HPDE6-E6E7 (cell line): Measurements from ENCODE around the gene GOT2.
A peak's percentile ranks its signal among the peaks of the same experiment; 100 is the strongest.
"Not testable (repeated sequence)": the region's sequence is repeated elsewhere in the genome, so short reads cannot be mapped to it uniquely, and the experiment has no call there.

Experiments used
- DNase-seq: peaks from one replicate; pipeline ENCODE4 v3.0.0; 2011; ENCODE audit warnings: missing footprints; ENCODE audit errors: extremely low spot score

Gene GOT2

DNA sequence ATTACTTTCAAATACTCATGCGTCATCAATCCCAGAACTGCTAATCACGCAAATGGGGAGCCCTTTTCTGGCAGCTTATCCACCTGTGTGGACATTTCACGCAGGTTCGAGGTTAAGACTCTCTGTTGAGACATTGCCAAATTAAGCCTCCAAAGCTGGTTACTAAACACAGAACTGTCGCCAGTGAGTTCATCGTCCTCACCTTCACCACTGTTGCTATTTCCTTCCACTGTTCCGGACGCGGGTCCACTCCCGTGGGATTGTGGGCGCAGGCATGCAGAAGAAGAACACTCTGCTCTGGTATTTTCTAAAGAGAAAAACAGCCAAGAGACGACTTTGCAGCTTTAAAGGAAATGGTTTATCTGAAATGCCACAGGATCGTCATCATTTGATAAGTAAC lies 16.1 kb downstream of the GOT2 start:
- DNase-seq = no peak

DNA sequence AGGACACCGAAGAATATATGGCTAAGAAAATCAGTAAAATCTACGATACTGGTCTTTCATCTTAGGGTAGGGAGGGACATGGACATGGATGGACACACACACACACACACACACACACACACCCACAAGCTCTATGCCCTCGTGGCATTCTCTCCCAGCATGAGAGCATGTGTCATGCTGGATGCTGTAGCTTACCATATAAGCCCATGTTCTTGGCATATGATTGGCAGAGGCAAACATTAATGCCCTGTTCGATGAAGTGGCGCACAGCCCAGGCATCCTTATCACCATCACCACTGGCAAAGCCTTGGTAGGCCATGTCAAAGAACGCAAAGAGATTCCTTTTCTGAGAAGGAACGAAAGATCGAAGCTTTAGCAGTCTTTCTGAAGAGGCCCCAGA lies 17.6 kb downstream of the GOT2 start:
- no peak for DNase-seq

DNA sequence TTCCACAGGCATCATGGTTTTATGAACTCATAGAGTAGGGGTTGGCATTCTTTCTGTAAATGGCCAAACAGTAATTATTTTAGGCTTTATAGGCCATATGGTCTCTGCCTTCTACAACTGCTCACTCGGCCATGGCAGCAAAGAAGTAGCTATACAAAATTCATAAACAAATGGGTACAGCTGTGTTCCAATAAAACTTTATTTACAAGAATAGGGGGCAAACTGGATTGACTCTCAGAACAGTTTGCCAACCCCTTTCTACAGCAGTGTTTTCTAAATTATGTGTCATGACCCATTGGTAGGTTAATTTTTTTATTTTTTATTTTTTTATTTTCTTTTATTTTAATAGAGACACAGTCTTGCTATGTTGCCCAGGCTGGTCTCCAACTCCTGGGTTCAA lies 20.4 kb downstream of the GOT2 start:
- DNase-seq = no peak

DNA sequence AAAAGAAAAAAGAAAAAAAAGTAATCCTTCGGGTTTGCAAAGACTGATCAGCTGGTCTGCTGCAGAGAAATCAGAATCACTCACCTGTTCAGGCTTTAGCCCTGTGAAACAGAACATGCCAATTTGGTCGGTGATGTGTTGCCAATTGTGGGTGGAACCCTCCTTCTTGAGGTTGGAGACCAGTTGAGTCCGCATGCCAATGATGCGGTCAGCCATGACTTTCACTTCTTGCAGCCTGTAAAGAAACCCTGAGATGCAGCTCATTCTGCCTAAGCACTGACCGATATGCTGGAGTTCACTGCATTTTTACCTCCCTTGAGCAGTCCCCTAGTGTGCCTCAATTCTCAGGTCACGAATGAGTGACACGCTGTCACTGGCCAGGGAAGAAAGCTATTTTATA lies 24.8 kb downstream of the GOT2 start:
- DNase-seq = no peak

DNA sequence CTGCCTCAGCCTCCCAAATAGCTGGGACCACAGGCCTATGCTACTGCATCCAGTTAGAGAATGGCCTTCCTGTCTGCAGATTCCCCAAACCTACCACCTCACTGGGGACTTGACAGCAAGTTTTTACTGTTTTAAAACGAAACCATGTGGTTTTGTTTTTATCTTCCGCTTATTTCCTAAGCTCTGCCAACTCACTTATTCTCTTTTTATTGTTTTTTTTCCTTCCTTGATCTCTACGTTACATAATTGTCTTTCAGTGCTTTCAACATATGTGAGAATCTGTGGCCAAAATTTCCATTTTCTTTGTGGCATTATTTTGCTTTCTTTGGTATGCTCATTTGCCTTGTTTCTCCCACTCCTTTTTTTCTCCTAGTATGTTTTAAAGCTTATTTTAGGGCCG lies 35.0 kb downstream of the GOT2 start:
- DNase-seq = no peak

DNA sequence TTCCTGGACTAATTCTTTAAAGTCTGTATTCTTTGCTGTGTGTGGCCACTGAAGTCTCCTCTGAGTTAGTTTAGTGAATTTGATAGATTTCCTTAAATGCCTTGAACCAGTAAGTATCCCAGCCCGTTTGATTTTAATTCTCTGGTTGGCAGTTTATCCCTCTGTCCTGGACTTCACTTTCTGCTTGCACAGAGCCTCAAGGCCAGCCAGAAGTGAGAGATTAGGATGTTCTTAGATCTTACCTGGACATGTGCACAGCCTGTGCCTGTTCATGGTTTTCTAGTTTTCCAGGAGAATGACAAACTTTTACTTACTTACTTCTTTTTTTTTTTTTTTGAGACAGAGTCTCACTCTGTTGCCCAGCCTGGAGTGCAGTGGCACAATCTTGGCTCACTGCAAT lies 38.7 kb downstream of the GOT2 start:
- no peak for DNase-seq

DNA sequence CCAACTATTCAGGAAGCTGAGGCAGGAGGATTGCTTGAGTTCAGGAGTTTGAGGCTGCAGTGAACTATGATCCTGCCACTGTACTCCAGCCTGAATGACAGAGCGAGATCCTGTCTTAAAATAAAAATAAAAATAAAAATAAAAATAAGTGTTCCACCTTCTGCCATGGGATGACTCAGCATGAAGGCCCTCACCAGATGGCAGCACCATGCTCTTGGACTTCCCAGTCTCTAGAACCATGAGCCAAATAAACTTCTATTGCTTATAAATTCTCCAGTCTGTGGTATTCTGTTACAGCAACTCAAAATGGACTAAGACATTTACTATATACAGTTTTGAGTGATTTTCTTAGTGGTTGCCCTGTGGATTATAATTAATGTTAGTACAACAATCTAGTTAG lies 41.7 kb downstream of the GOT2 start:
- no peak for DNase-seq

DNA sequence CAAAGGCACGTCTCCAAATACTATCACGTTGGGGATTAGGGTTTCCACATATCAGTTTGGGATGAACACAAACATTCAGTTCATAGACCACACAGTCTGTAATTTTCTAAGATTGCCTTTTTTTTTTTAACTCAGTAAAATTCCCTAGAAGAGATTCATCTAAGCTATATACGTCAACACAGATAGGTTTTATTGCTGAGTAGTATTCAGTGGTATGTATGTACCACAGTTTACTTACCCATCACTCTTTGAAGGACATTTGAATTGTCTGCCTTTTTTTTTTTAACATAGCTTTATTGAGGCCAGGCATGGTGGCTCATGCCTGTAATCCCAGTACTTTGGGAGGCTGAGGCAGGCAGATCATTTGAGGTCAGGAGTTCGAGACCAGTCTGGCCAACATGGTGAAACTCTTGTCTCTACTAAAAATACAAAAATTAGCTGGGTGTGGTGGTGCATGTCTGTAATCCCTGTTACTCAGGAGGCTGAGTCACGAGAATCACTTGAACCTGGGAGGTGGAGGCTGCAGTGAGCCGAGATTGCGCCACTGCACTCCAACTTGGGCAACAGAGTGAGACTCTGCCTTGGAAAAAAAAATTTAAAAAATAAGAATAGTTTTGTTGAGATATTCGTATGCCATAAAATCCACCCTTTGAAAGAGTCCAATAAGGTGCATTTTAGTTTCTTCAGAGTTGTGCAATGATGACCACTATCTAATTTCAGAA lies 47.0 kb downstream of the GOT2 start:
- not testable (repeated sequence) for DNase-seq

DNA sequence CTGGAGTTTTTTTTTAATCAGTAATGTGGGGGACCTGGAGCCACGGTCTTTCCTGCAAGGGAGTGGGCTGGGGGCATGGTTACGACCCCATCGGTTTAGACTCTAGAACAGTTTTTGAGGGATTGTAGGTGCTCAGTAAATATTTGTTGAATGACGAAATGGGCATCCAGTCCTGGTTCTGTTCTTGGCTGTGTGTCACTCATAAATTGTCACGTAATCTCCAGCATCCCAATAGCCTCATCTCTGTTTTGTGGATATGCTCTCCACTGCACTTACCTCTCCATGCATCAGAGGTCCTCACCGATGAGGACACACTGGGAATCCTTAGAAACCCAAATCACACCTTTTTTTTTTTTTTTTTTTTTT lies 49.0 kb downstream of the GOT2 start:
- DNase-seq = no peak

DNA sequence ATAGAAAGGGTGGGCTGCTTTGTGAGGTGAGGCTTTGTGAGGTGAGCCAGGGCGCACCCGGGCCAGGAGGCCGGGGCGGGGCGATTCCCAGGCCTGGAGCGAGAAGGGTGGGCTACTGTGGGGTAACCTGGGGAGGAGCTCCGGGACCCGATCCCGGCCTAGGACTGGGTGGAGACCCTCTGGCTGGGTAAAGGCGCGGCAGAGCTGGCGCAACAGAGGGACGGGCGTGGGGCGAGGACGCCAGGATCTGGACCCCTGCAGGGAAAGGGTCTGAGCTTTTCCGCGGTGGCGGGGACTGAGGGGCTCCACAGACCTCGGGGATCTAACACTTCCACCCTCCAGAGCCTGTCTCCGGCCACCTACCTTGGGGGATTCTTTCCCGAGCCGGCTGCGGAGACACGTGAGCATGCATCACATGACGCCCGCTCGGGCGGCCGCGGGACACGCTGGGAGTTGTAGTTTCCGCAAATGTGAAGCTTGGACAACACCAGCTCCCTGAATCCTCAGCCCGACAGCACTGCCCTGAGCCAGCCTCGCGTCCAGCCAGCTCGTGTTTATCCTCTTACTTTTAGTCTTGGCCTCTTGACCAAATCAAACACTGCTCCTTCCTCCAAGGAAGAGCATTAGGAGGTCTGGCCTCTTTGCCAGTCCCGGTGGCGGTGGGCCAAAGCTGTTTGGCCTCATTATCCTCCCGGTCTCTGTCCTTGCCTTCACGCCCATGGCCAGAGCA lies 49.6 kb downstream of the GOT2 start, which contains the start of gene SLC38A7:
SLC38A7 (minus strand) TSS at position 417 of the 730 bp plus-strand sequence. CDS start 4,644 bp downstream, outside the sequence.
- DNase-seq = peak; percentile 98

DNA sequence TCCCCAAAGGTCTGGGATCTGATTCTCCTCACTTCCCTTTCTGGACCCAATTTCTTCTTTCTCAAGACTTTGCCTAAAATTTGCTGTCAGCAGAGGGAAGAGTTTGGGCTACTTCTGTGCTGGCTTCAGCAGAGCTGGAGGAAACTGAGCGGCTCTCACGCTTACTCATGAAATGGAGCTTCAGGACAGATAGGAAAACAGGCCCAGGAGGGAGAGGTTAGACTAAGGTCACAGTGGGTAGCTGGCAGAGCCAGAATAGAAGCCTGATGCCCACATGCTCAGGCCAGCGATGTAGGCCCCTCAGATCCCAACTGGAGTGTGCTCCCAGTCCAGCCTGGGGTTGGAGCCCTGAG lies 50.1 kb downstream of the GOT2 start:
- no peak for DNase-seq

DNA sequence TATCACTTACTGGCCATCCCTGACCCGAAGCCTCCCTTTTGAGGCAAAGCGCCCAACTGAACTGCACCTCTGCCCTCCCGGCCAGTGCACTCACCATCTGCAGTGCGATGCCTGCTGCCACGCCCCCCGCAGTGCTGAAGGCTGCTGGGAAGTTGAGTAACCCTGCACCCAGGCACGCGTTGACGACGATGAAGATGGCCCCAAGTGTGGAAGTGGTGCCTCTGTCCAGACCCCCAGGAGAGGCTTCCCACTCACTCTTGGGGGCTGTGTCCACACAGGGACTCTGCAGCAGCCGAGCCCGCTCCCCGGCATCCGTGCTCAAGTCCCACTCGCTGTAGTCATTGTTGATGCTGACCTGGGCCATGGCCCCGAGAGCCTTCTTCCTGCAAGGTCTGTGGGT lies 54.4 kb downstream of the GOT2 start:
- DNase-seq = no peak

DNA sequence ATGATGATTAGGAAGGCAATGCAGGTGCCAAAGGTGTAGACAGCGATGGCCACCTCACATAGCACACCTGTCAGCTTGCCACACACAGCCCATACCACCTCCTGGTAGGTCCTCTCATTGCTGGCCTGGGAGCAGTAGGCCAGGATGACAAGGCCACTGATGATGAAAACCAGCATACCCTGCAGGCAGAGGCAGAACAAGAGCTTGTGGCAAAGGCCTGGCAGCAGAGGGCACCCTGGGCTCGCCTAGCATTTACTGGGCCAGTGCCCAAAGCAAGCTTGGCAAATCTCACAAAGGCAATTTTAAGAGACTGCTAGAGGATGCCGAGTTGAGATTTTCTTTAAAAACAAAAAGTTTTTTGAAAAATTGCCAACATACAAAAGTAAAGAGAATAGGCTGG lies 55.4 kb downstream of the GOT2 start:
- peak; percentile 49 for DNase-seq

DNA sequence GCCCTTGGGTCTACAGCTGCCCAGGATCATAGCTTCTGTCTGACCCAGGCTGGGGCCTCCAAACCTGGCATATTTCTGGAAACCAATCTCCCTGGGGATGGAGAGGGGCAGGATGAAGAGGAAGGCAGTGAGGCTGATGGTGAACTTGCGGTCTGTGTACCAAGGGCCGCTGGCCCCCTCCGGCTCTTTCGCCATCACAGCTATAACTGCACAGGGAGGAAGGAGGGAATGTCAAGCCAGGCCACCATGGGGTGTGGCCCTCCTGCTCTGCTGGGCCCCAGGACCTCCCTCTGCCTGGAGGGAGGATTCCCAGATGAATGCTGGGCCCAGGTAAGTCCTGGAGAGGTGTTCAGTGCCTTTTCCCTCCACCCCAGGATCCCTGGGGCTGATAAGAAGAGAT lies 55.8 kb downstream of the GOT2 start:
- no peak for DNase-seq

DNA sequence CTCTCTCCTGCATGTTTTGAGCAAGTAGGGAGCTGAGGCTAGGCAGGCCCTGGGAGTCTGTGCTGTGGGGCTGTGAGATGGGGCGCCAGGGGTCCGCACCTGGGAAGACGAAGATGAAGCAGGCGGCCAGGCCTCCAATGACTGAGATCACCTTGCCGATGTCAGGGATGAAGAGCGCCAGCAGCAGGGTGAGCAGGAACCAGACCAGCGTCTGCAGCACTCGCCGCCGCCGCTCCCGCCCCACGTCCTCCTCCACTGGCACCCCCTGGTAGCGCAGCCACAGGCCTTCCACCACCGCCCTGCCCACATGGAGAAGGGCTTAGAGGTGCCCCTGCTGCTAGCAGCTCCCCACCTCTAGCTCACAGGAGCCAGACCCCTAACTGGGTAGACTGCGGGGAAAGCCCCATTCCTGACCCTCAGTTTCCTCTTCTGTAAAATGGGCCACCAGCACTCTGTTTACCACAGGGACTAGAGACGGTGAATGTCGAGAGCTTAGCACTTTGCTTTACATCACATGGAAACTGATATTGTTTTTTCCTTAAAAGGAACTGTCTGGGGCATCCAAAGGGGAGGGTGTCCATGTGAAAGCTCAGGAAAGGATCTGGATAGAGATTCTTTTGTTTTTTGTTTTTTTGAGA lies 63.1 kb downstream of the GOT2 start:
- DNase-seq = no peak

DNA sequence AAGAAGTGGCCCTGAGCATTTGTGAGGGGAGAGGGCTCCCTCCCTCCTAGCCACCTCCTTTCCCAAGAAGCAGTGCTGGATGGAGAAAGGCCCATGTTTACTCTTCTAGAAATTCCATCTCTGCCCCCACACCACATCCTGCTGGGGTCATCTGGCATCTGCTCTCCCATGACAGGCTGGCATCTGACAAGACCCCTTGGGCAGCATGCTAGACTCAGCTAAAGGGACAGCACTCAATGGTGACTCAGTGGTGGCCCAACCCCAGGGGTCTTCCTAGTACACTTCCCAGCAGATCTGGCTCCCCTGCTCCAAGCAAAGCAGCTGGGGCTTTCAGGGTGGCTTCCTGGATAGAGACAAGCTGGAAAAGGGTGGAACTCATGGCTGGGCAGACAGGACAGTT lies 63.9 kb downstream of the GOT2 start:
- no peak for DNase-seq

DNA sequence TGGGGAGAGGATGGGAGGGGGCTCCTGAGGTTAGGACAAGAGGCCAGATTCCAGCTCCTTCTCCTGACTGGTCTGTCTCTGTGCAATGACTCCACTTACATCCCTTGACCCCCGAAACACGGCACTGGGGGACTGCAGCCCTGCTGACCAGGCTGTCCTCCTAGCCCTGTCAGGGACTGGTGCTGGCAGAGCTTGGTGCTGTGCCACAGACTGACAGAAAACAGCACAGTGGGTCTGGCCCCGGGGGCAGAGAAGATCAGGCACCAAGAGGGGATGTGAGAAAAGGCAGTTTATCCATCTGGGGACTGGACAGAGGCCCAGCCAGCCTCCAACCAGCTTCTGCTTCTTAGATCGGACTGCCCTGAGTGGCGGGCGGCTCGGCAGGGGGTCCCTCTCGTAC lies 68.9 kb downstream of the GOT2 start:
- no peak for DNase-seq

DNA sequence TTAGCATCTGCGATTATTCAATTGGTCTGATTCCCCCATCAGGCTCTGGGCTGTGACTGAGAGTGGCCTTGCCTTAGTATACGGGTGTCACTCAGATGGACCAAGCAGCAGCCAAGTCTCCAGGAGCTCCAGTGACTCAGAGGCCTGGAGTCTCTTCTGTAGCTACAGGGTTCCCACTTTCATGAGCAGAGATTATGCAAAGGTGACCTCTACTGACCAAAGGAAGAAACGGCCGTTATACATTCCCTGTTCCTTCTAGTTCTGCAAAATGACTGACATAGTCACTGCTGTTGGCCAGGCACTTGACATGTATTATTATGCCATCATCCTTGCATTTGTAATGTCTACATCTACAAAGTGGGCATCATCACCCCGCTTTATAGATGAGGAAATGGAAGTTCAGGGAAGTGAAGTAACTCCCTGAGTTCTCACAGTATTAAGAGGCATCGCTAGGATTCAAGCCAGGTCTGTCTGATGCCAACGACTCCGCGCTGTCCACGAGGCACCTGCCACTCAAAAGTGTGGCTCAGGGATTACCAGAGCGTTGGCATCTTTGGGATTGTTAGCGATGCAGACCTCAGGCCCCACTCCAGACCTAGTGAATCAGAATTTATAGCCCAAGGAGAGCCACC lies 72.8 kb downstream of the GOT2 start:
- peak; percentile 97 for DNase-seq

DNA sequence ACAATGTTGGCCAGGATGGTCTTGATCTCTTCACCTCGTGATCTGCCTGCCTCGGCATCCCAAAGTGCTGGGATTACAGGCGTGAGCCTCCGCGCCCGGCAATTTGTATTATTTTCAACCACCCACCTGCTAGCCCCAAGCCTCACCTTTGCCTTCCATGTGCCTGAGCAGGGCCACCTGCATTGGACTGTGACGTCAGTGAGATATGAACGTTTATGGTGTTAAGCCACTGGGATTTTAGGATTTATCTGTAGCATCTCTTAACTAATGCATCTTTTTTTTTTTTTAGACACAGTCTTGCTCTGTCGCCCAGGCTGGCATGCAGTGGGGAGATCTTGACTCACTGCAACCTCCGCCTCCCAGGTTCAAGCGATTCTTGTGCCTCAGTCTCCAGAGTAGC lies 74.2 kb downstream of the GOT2 start:
- not testable (repeated sequence) for DNase-seq

DNA sequence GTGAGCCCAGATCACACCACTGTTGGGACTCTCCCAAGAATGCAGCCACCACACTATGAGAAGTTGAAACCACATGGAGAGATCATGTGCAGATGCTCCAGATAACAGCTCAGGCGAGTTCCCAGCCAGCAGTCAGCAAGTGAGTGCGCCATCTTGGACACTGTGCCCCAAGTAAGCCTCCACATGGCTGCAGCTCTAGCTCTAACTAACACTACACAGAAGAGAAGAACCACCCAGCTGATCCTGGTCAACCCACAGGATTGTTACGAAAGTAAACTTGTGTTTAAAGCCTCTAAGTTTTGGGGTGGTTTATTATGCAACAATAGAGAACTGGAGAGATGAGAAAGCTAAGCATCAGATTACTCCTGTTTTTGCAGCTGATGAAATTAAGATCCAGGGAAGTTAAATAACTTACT lies 75.3 kb downstream of the GOT2 start:
- DNase-seq = no peak
